CD14-positive monocyte (primary cell): Measurements from ENCODE around the gene PXDN. TPM values are rescaled to one million over a fixed set of nuclear protein-coding genes. Genes with fewer than 3 reads are reported as not detected.

Source experiments
- DNase-seq, 3 donors: peaks; one replicate each; pipeline ENCODE4 v3.0.0-alpha.2; 2011 to 2022
- H2AFZ ChIP-seq: 2 replicates; pipeline ENCODE4 v1.6.0; 2012; ENCODE audit warnings: mild to moderate bottlenecking, low read depth, low read length, inconsistent platforms; ENCODE audit not compliant: insufficient read depth, poor library complexity, severe bottlenecking
- H3K27ac ChIP-seq, 2 donors: 1 replicate in 1 of 2; 2 replicates in 1 of 2; pipeline ENCODE4 v1.5.1; 2012 to 2013; ENCODE audit warnings: low read length in 2 of 2, control low read depth in 1 of 2, inconsistent platforms in 1 of 2, low read depth in 1 of 2, mild to moderate bottlenecking in 1 of 2
- H3K27me3 ChIP-seq, 2 donors: one replicate each; pipeline versions ENCODE4 v1.6.0 to v1.6.1; 2011 to 2013; ENCODE audit warnings: low read length in 2 of 2; ENCODE audit not compliant: control insufficient read depth in 2 of 2, insufficient read depth in 2 of 2
- H3K36me3 ChIP-seq, 2 donors: replicated peaks in 1 of 2; 1 replicate in 1 of 2; 2 replicates in 1 of 2; pipeline versions ENCODE4 v1.5.1 to v1.6.1; 2012 to 2013; ENCODE audit warnings: low read length in 2 of 2, control low read depth in 1 of 2, inconsistent platforms in 1 of 2, mild to moderate bottlenecking in 1 of 2; ENCODE audit not compliant: insufficient read depth in 2 of 2, control insufficient read depth in 1 of 2
- H3K4me1 ChIP-seq, 2 donors: 1 replicate in 1 of 2; 2 replicates in 1 of 2; pipeline versions ENCODE4 v1.5.1 to v1.6.1; 2012 to 2013; ENCODE audit warnings: low read length in 2 of 2, control low read depth in 1 of 2, inconsistent platforms in 1 of 2, mild to moderate bottlenecking in 1 of 2, moderate library complexity in 1 of 2; ENCODE audit not compliant: insufficient read depth in 2 of 2, control insufficient read depth in 1 of 2
- H3K4me2 ChIP-seq: replicated peaks from 2 replicates; pipeline ENCODE3; 2012; ENCODE audit warnings: low read length, moderate library complexity, mild to moderate bottlenecking; ENCODE audit not compliant: poor library complexity, severe bottlenecking; ENCODE audit errors: extremely low read depth
- H3K4me3 ChIP-seq, 3 experiments: fragments of 200-600 bp in 1 of 3; sonication (generic) in 1 of 3; replicated peaks in 1 of 3; 1 replicate in 2 of 3; 2 replicates in 1 of 3; pipeline ENCODE4 v1.5.1; 2011 to 2013; ENCODE audit warnings: low read length in 3 of 3, mild to moderate bottlenecking in 3 of 3, control low read depth in 2 of 3, low read depth in 2 of 3, inconsistent platforms in 1 of 3, moderate library complexity in 1 of 3
- H3K79me2 ChIP-seq: 2 replicates; pipeline ENCODE4 v1.6.0; 2012; ENCODE audit warnings: mild to moderate bottlenecking, control low read depth, inconsistent platforms, low read length, moderate library complexity; ENCODE audit not compliant: insufficient read depth
- H3K9ac ChIP-seq: 2 replicates; pipeline ENCODE4 v1.6.0; 2017; ENCODE audit warnings: low read length, mild to moderate bottlenecking; ENCODE audit not compliant: insufficient read depth, poor library complexity, severe bottlenecking
- H3K9me3 ChIP-seq, 2 donors: replicated peaks in 1 of 2; 1 replicate in 1 of 2; 2 replicates in 1 of 2; pipeline versions ENCODE4 v1.5.1 to v1.6.1; 2012 to 2013; ENCODE audit warnings: low read length in 2 of 2, control low read depth in 1 of 2; ENCODE audit not compliant: control insufficient read depth in 1 of 2, insufficient read depth in 1 of 2
- H4K20me1 ChIP-seq: 2 replicates; pipeline ENCODE4 v1.6.0; 2012; ENCODE audit warnings: mild to moderate bottlenecking, low read length, control low read depth, moderate library complexity; ENCODE audit not compliant: insufficient read depth
- H3K27ac Mint-ChIP-seq, 7 donors: one replicate each; pipeline ENCODE4 v1.8.0; 2020; ENCODE audit warnings: mild to moderate bottlenecking in 7 of 7, mixed read lengths in 7 of 7, moderate library complexity in 6 of 7, inconsistent platforms in 2 of 7
- H3K27me3 Mint-ChIP-seq, 3 donors: one replicate each; pipeline ENCODE4 v1.8.0; 2021 to 2022; ENCODE audit warnings: low read depth in 3 of 3, mild to moderate bottlenecking in 3 of 3, mixed read lengths in 3 of 3, moderate library complexity in 3 of 3, inconsistent platforms in 1 of 3
- H3K36me3 Mint-ChIP-seq, 2 donors: one replicate each; pipeline ENCODE4 v1.8.0; 2020; ENCODE audit warnings: mixed read lengths in 2 of 2, inconsistent platforms in 1 of 2, mild to moderate bottlenecking in 1 of 2
- H3K4me1 Mint-ChIP-seq: one replicate; pipeline ENCODE4 v1.8.0; 2020; ENCODE audit warnings: mild to moderate bottlenecking, mixed read lengths
- H3K4me3 Mint-ChIP-seq, 2 donors: one replicate each; pipeline ENCODE4 v1.8.0; 2020; ENCODE audit warnings: mild to moderate bottlenecking in 2 of 2, mixed read lengths in 2 of 2, moderate library complexity in 1 of 2
- H3K9me3 Mint-ChIP-seq, 7 donors: one replicate each; pipeline ENCODE4 v1.8.0; 2020 to 2022; ENCODE audit warnings: mixed read lengths in 7 of 7, mild to moderate bottlenecking in 6 of 7, moderate library complexity in 6 of 7, inconsistent platforms in 2 of 7
- CTCF ChIP-seq: fragments of 200-600 bp; IDR thresholded peaks from one replicate; pipeline ENCODE4 v1.8.0; 2022; ENCODE audit warnings: antibody characterized with exemption, mild to moderate bottlenecking
- WGBS: methylation state at CpG from one replicate; pipeline ENCODE4 v1.1.5; 2013; ENCODE audit warnings: missing lambda C conversion rate; ENCODE audit not compliant: insufficient coverage; 5-methylcytosine and 5-hydroxymethylcytosine counted together
- intact Hi-C, 2 donors: fragments of 100-400 bp; cut with micrococcal nuclease; formaldehyde crosslinking; loops; one replicate each; pipeline versions ENCODE4 v1.15.0 to v1.15.1; 2023
- polyA plus RNA-seq, 3 donors: library from polyadenylated mRNA; depleted of rRNA in 1 of 3; unstranded in 2 of 3; stranded (reverse) in 1 of 3; fragments of 300-500 nt in 2 of 3; fragments of >200 nt in 1 of 3; fragmentation: Illumina TruSeq in 2 of 3; gene quantifications; 1 replicate in 2 of 3; 2 replicates in 1 of 3; pipeline ENCODE4 v1.2.3, GENCODE V29; 2012 to 2021

The PXDN gene
- polyA plus RNA-seq, 3 donors = not detected

- no peak overlapping the region for H3K4me2 ChIP-seq
- no peak overlapping the region for H2AFZ ChIP-seq
- no peak overlapping the region for H3K4me3 ChIP-seq
- intact Hi-C loops = no loop called here
- 91% methylated on average over 8 of the region's 13 CpGs for WGBS
- H3K9me3 ChIP-seq = peaks cover 18 to 39% of the 10 kb centered on the region in 2 donors
- no peak overlapping the region for H3K4me3 Mint-ChIP-seq
- H3K27me3 ChIP-seq = no peaks in the 10 kb centered on the region
- H3K27me3 Mint-ChIP-seq = peaks cover 1 to 7% (median 1%) of the 10 kb centered on the region in 3 donors
- H3K79me2 ChIP-seq = no peaks in the 10 kb centered on the region
- H3K9ac ChIP-seq = no peak overlapping the region
- H3K4me1 ChIP-seq = no peaks in the 10 kb centered on the region
- H3K27ac Mint-ChIP-seq = no peak overlapping the region
- no peak overlapping the region for H3K27ac ChIP-seq
- no peak for TF ChIP-seq CTCF
- no peaks in the 10 kb centered on the region for H3K36me3 Mint-ChIP-seq
- no peaks in the 10 kb centered on the region for H4K20me1 ChIP-seq
- no peaks in the 10 kb centered on the region for H3K4me1 Mint-ChIP-seq
- H3K36me3 ChIP-seq = no peaks in the 10 kb centered on the region
- DNase-seq = no peak
- peaks cover 16 to 34% (median 23%) of the 10 kb centered on the region in 7 donors for H3K9me3 Mint-ChIP-seq
Measured at GRCh38 chr2:1759611-1759930, 15.3 kb upstream of the PXDN start.

DNA sequence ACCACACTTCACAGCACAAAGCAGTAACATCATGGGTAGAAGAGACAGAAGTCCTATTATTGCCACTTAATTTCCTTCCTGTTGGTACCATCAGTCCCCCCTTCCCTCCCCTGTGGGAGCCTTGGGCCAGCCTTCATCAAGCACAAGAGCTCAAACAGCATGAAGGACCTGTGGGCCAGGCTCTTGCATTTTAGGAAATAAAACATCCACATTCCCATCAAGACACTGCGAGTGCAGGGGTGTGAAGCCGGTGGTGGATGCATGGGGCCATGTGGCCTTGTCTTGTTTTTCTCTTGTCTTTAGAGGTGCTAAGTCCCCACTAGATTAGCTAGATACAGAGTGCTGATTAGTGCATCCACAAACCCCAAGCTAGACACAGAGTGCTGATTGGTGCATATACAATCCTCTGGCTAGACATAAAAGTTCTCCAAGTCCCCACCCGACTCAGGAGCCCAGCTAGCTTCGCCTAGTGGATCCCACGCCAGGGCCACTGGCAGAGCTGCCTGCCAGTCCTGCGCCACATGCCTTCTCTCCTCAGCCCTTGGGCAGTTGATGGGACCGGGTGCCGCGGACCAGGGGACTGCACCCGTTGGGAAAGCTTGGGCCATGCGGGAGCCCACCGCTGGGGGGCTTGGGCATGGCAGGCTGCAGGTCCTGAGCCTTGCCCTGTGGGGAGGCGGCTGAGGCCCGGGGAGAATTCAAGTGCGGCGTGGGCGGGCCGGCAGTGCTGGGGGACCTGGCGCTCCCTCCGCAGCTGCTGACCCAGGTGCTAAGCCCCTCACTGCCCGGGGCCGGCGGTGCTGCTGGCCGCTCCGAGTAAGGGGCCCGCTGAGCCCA, 14.7 kb upstream of the PXDN start:
- DNase-seq = no peak
- H3K36me3 ChIP-seq = no peaks in the 10 kb centered on the region
- Mint-ChIP-seq H3K27ac (no peak overlapping the region), H3K27me3 (peaks cover 1 to 5% (median 1%) of the 10 kb centered on the region in 3 donors), H3K9me3 (peaks cover 22 to 37% (median 28%) of the 10 kb centered on the region in 7 donors), H3K36me3 (no peaks in the 10 kb centered on the region), H3K4me3 (no peak overlapping the region), H3K4me1 (no peaks in the 10 kb centered on the region)
- no peak for TF ChIP-seq CTCF
- H4K20me1 ChIP-seq = no peaks in the 10 kb centered on the region
- WGBS = 98% methylated on average over 18 of the region's 26 CpGs
- no peak overlapping the region for H3K4me2 ChIP-seq
- H2AFZ ChIP-seq = no peak overlapping the region
- no peaks in the 10 kb centered on the region for H3K79me2 ChIP-seq
- no peaks in the 10 kb centered on the region for H3K4me1 ChIP-seq
- no peak overlapping the region for H3K9ac ChIP-seq
- peaks cover 23 to 45% of the 10 kb centered on the region in 2 donors for H3K9me3 ChIP-seq
- intact Hi-C loops = no loop called here
- H3K27me3 ChIP-seq = no peaks in the 10 kb centered on the region
- H3K4me3 ChIP-seq = no peak overlapping the region
- no peak overlapping the region for H3K27ac ChIP-seq
